Upper lobe of left lung (tissue), 4 donors: ENCODE results near the gene LMNTD2.

Experiments
- CTCF ChIP-seq, 6 experiments: fragments of 450-650 bp in 4 of 6; fragments of 200-600 bp in 2 of 6; sonication (generic) in 2 of 6; IDR thresholded peaks; one replicate each; pipeline ENCODE4 v1.5.1; 2016 to 2019; ENCODE audit warnings: antibody characterized with exemption in 6 of 6
- EP300 ChIP-seq, 4 donors: sonication (generic); formaldehyde crosslinking; IDR thresholded peaks; one replicate each; pipeline ENCODE4 v1.5.1; 2017; ENCODE audit warnings: antibody characterized with exemption in 4 of 4, control low read depth in 2 of 4
- POLR2A ChIP-seq, 4 donors: fragments of 450-650 bp; IDR thresholded peaks; one replicate each; pipeline ENCODE4 v1.5.1; 2016 to 2017; ENCODE audit warnings: antibody characterized with exemption in 4 of 4, mild to moderate bottlenecking in 2 of 4
- POLR2AphosphoS5 ChIP-seq, 2 donors: sonication (generic); formaldehyde crosslinking; IDR thresholded peaks; one replicate each; pipeline ENCODE4 v1.5.1; 2017; ENCODE audit warnings: antibody characterized with exemption in 2 of 2

GRCh38 chr11:539971-540481, 20.5 kb downstream of the LMNTD2 start:
- TF ChIP-seq POLR2A (IDR thresholded peaks at IDR 0.05) (no peak), POLR2AphosphoS5 (IDR thresholded peaks at IDR 0.05) (no peak), CTCF (IDR thresholded peaks at IDR 0.05) (no peak), EP300 (IDR thresholded peaks at IDR 0.05) (no peak)
